Endothelial cell of umbilical vein (primary cell): Measurements from ENCODE around the gene WDR31. TPM values are rescaled to one million over a fixed set of nuclear protein-coding genes. Genes with fewer than 3 reads are reported as not detected.

Source experiments
- BruUV-seq: library from RNA; stranded (reverse); fragments of 400-500 nt; replicated peaks from 2 replicates; lab custom pipeline; 2021; lab: Mats Ljungman, UMichigan
- CTCF ChIA-PET: fragments of 300-600, 350-600 bp; sonication (Branson Sonifier 250); formaldehyde crosslinking; loops from one replicate; lab custom pipeline; 2021; ENCODE audit warnings: antibody characterized with exemption, inconsistent platforms; lab: Charles Lee
- POLR2A ChIA-PET: fragments of 300-600, 350-600 bp; sonication (Branson Sonifier 250); formaldehyde crosslinking; loops from one replicate; lab custom pipeline; 2021; ENCODE audit warnings: antibody characterized with exemption, inconsistent platforms; lab: Charles Lee
- DNase-seq: peaks from one replicate; pipeline ENCODE4 v3.0.0-alpha.2; 2011; ENCODE audit warnings: low read depth, low spot score
- FAIRE-seq: peaks from 2 replicates; lab custom pipeline; 2011; peaks lifted over from hg19 to GRCh38; lab: Jason Lieb, UNC
- H2AFZ ChIP-seq: 2 replicates; pipeline ENCODE4 v1.6.0; 2012; ENCODE audit warnings: low read depth, low read length, control low read depth, inconsistent platforms
- H3K27ac ChIP-seq: 2 replicates; pipeline ENCODE4 v1.5.1; 2011; ENCODE audit warnings: low read depth, mild to moderate bottlenecking, control low read depth, low read length, moderate library complexity; ENCODE audit not compliant: insufficient read depth
- H3K27me3 ChIP-seq, 2 experiments: 2 replicates each; pipeline versions ENCODE4 v1.6.0 to v1.6.1; 2011; ENCODE audit warnings: low read length in 2 of 2, mixed read lengths in 1 of 2; ENCODE audit not compliant: control insufficient read depth in 2 of 2, insufficient read depth in 2 of 2
- H3K36me3 ChIP-seq, 2 experiments: 2 replicates in 1 of 2; 3 replicates in 1 of 2; pipeline ENCODE4 v1.5.1; 2011; ENCODE audit warnings: low read length in 2 of 2, mild to moderate bottlenecking in 1 of 2, moderate library complexity in 1 of 2; ENCODE audit not compliant: control insufficient read depth in 2 of 2, insufficient read depth in 2 of 2; ENCODE audit errors: extremely low read depth in 1 of 2
- H3K4me1 ChIP-seq: 3 replicates; pipeline ENCODE4 v1.5.1; 2011; ENCODE audit warnings: mild to moderate bottlenecking, low read length; ENCODE audit not compliant: control insufficient read depth, insufficient read depth; ENCODE audit errors: extremely low read depth
- H3K4me2 ChIP-seq: 2 replicates; pipeline ENCODE4 v1.6.1; 2011; ENCODE audit warnings: low read length, control low read depth, mixed read lengths; ENCODE audit not compliant: insufficient read depth
- H3K4me3 ChIP-seq, 3 experiments: fragments of 200-600 bp in 1 of 3; sonication (generic), shearing (Covaris generic) in 1 of 3; replicated peaks in 1 of 3; 2 replicates each; pipeline ENCODE4 v1.5.1; 2011 to 2016; ENCODE audit warnings: control low read depth in 3 of 3, low read length in 3 of 3, mild to moderate bottlenecking in 2 of 3, inconsistent platforms in 1 of 3, low read depth in 1 of 3, moderate library complexity in 1 of 3; ENCODE audit not compliant: insufficient read depth in 1 of 3
- H3K79me2 ChIP-seq: 2 replicates; pipeline ENCODE4 v1.6.0; 2012; ENCODE audit warnings: low read length, inconsistent platforms; ENCODE audit not compliant: control insufficient read depth, insufficient read depth
- H3K9ac ChIP-seq: replicated peaks from 2 replicates; pipeline ENCODE3; 2011; ENCODE audit warnings: low read length, control low read depth; ENCODE audit not compliant: insufficient read depth; ENCODE audit errors: extremely low read depth
- H3K9me1 ChIP-seq: replicated peaks from 3 replicates; pipeline ENCODE4 v1.6.0; 2011; ENCODE audit warnings: mild to moderate bottlenecking, low read length; ENCODE audit not compliant: control insufficient read depth, insufficient read depth; ENCODE audit errors: extremely low read depth
- H3K9me3 ChIP-seq: replicated peaks from 2 replicates; pipeline ENCODE4 v1.5.1; 2012; ENCODE audit warnings: low read length, inconsistent platforms; ENCODE audit not compliant: control insufficient read depth, insufficient read depth
- H4K20me1 ChIP-seq: replicated peaks from 2 replicates; pipeline ENCODE3; 2011; ENCODE audit warnings: mild to moderate bottlenecking, low read length; ENCODE audit not compliant: control insufficient read depth, insufficient read depth; ENCODE audit errors: extremely low read depth
- EZH2 ChIP-seq: IDR thresholded peaks from 2 replicates; pipeline ENCODE4 v1.6.1; 2012; ENCODE audit warnings: borderline replicate concordance, low read depth, mild to moderate bottlenecking, moderate library complexity, low read length, inconsistent platforms; ENCODE audit not compliant: severe bottlenecking
- GATA2 ChIP-seq: IDR thresholded peaks from 2 replicates; pipeline ENCODE4 v1.7.0; 2011; ENCODE audit warnings: low read depth, mild to moderate bottlenecking, moderate library complexity, mixed read lengths, low read length; ENCODE audit not compliant: insufficient read length, insufficient read depth
- JUN ChIP-seq: IDR thresholded peaks from 2 replicates; pipeline ENCODE4 v1.6.1; 2011; ENCODE audit warnings: borderline replicate concordance, low read depth; ENCODE audit not compliant: insufficient read length, insufficient read depth
- MAX ChIP-seq: IDR thresholded peaks from 2 replicates; pipeline ENCODE4 v1.6.1; 2011; ENCODE audit not compliant: insufficient read depth, insufficient read length
- POLR2A ChIP-seq: IDR thresholded peaks from 2 replicates; pipeline ENCODE4 v1.6.1; 2012; ENCODE audit warnings: low read depth, mild to moderate bottlenecking, control low read depth, low read length
- POLR2AphosphoS5 ChIP-seq: IDR thresholded peaks from 2 replicates; pipeline ENCODE4 v1.6.1; 2012; ENCODE audit warnings: low read depth, mild to moderate bottlenecking, control low read depth, low read length, moderate library complexity; ENCODE audit not compliant: insufficient read depth
- dilution Hi-C: fragments of 300-500 bp; cut with MboI; formaldehyde crosslinking; loops from one replicate; pipeline ENCODE4 v1.15.0; 2019; ENCODE audit warnings: low sequenced_read_pairs; ENCODE audit not compliant: extremely low pct_ligation_motif_present
- intact Hi-C: fragments of 100-400 bp; cut with micrococcal nuclease; formaldehyde crosslinking; loops from one replicate; pipeline ENCODE4 v1.10.0; 2022
- polyA plus RNA-seq, 4 experiments: library from polyadenylated mRNA; depleted of rRNA in 3 of 4; stranded (reverse) in 3 of 4; unstranded in 1 of 4; fragments of >200 nt; gene quantifications; 2 replicates each; pipeline versions ENCODE4 v1.2.1 to v1.2.3, GENCODE V29; 2011 to 2012; ENCODE audit warnings: missing spikeins in 1 of 4
- total RNA-seq: library from RNA; stranded (reverse); gene quantifications from 2 replicates; pipeline ENCODE4 v1.2.3, GENCODE V29; 2021

The WDR31 gene
- total and polyA plus RNA-seq, 2 donors (not counting 3 experiments of a cell fraction or from before 2014, with no cell fraction given), result 0.22 to 1.00 TPM

GRCh38 chr9:113275157-113276131, 64.6 kb downstream of the WDR31 start, which contains the start of the genes CDC26 and PRPF4:
Gene CDC26, minus strand, starts transcription at chr9:113275572. Its CDS starts 3,065 bp downstream, at chr9:113272507.
Gene PRPF4, plus strand, starts transcription at chr9:113275658. Its CDS starts 86 bp downstream, at chr9:113275744.
- TSS peak; percentile 75 for BruUV-seq
- dilution Hi-C loops, result no loop called here

More at GRCh38 chr9:113275157-113276131, 64.6 kb downstream of the WDR31 start, which contains the start of the genes CDC26 and PRPF4:
- Histone ChIP-seq H3K9me3 (no peaks in the 10 kb centered on the region), H3K36me3 (peaks cover 16% of the 10 kb centered on the region in 2 experiments), H3K4me2 (peak within 1 kb of the TSS; percentile 94), H3K4me3 (peak within 1 kb of the TSS; percentile 55 to 81 (median 74)), H3K9me1 (no peaks in the 10 kb centered on the region), H4K20me1 (no peaks in the 10 kb centered on the region), H2AFZ (peak within 1 kb of the TSS; percentile 75), H3K4me1 (peaks cover 13% of the 10 kb centered on the region), H3K79me2 (peaks cover 21% of the 10 kb centered on the region), H3K27ac (peak within 1 kb of the TSS; percentile 94), H3K27me3 (no peaks in the 10 kb centered on the region), H3K9ac (peak within 1 kb of the TSS; percentile 95)
- DNase-seq (peak; percentile 99), FAIRE-seq (peak; percentile 95)
- ChIA-PET CTCF (interaction anchor here (0.7 to 4.4 kb wide), 24 partner anchors 16 to 382 kb away, joined by 3 to 52 read pairs (median 5); partner anchors contain the start of genes ALAD, C9orf43, FKBP15 and POLE3), POLR2A (interaction anchor here (0.5 to 1.7 kb wide), 10 partner anchors 19 to 399 kb away, joined by 3 to 9 read pairs (median 4); partner anchors contain the start of genes ALAD, C9orf43, FKBP15 and POLE3)
- TF ChIP-seq EZH2, result no peak
- peak; percentile 94 for TF ChIP-seq POLR2A
- TF ChIP-seq POLR2AphosphoS5, result peak; percentile 92
- TF ChIP-seq JUN, result peak; percentile 55
- TF ChIP-seq GATA2, result no peak
- peak; percentile 69 for TF ChIP-seq MAX
- intact Hi-C loops, result loop anchor here (1.0 to 2.0 kb wide), 8 partner anchors 54 to 407 kb away; partner anchors contain the start of genes ALAD, C9orf43, FKBP15 and POLE3
